Inflammatory macrophage treated with lipopolysaccharide for 1 hour (primary cell): ENCODE results near the gene SRSF12.
"Not testable (repeated sequence)": the region's sequence is repeated elsewhere in the genome, so short reads cannot be mapped to it uniquely, and the experiment has no call there.

Experiments
- DNase-seq, 2 donors: peaks; one replicate each; pipeline ENCODE4 v3.0.0-alpha.2; 2020 to 2022

SRSF12 gene

DNA sequence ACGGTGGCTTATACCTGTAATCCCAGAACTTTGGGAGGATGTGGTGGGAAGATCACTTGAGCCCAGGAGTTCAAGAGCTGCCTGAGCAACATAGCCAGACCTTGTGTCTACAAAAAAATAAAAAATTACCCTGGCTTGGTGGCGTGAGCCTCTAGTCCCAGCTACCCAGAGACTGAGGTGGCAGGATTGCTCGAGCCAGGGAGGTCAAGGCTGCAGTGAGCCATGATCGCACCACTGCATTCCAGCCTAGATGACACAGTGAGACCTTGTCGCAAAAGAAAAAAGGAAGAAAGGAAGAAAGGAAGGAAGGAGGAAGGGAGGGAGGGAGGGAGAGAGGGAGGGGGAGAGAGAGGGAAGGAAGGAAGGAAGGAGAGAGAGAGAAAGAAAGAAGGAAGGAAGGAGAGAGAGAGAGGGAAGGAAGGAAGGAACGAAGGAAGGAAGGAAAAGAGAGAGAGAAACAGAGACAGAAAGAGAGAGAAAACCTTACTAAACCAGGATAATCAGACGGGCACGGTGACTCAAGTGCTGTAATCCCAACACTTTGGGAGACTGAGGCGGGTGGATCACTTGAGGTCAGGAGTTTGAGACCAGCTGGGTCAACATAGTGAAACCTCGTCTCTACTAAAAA lies 48.2 kb downstream of the SRSF12 start:
- no peak for DNase-seq

DNA sequence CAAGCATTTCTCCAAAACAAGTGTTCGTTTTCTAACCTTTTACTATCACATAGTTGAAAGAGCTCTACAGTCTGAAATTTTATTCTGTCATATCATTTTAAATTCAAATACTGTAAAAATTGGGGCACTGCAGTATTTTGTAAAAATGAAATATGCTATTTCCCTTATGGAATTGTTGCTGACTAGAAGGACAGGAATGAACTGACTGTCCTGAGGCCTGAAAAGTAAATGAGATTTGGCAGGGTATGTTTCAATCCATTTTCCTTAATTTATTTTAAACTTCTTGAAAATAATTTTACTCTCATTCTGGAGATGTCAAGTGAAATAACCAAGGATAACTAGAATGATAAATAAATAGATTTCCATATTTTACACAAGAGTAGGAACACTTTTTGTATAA lies 49.2 kb downstream of the SRSF12 start:
- DNase-seq: no peak

DNA sequence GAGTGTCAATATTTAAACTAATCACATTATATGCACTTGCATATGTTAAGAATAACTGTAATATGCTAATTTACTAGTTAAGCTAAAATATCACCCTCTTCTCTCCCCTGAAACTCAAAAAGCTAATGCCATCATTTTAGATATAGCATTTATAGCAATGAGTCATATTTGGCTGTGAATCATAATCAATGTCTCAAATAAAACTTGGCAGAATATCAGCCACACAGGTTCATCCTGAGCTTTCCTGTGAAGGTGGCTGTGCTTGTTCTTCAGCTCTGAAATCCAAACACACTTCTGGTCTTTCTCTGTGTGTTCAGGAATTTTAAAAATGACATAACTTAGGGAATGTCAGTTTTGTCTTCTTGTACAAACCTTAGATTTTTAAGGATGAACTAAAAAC lies 50.1 kb downstream of the SRSF12 start:
- DNase-seq: no peak

DNA sequence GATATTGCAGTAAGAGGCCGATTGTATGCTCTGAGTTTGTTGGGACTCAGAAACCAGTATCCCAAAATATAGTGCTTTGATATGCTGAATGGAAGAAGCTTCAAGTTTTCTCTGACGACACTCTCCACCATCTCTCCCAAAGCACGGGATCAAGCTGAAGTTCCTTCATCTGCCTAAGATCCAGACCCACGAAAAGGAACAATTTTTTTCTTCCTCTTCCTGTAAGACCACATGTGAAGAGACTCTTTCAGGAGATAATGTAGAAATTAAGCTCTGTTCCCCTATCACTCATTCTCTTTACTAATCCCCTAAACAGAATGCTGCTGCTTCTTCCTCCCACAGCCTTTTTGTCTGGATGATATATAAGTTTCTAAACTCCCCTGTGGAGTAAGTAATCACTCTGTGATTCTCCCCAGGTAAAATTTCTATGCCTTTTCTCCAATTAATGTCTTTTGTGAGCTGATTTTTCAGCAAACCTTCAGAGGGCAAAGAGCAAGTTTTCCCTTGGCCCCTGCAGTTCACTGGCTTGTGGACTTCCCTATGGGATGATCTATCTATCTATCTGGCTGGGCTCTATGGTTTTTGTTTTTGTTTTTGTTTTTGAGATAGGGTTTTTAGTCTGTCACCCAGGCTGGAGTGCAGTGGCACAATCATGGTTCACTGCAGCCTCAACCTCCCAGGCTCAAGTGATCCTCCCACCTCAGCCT lies 50.8 kb downstream of the SRSF12 start:
- peak; percentile 60 to 82 for DNase-seq

DNA sequence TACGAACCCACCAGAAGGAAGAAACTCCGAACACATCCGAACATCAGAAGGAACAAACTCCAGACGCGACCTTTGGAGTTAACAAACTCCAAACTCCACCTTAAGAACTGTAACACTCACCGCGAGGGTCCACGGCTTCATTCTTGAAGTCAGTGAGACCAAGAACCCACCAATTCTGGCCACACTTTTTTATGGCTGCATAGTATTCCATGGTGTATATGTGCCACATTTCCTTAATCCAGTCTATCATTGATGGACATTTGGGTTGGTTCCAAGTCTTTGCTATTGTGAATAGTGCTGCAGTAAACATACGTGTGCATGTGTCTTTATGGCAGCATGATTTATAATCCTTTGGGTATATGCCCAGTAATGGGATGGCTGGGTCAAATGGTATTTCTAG lies 51.8 kb downstream of the SRSF12 start:
- DNase-seq: not testable (repeated sequence)

DNA sequence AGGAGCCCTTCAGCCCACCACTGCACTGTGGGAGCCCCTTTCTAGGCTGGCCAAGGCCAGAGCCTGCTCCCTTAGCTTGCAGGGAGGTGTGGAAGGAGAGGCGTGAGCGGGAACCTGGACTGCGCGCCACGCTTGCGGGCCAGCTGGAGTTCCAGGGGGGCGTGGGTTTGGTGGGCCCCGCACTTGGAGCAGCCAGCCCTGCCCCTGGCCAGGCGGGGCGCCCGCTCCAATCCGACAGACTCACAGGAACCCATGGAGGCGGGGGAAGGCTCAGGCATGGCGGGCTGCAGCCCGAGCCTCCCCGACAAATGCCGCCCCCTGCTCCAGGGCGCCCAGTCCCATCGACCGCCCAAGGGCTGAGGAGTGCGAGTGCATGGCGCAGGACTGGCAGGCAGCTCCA lies 52.9 kb downstream of the SRSF12 start:
- not testable (repeated sequence) for DNase-seq

DNA sequence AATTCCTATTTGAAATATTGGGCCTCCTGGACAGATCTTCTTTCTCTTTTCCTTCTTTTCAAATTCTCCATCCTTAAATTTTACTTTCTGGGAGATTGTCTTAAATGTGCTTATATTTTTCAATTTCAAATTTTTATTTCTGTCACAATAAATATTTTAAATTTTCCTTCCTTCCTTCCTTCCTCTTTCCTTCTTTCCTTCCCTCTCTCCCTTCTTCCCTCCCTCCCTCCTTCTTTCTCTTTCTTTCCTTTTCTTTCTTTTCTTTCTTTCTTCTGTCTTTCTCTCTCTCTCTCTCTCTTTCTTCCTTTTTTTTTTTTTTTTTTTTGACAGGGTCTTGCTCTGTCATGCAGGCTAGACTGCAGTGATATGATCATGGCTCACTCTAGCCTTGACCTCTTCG lies 54.0 kb downstream of the SRSF12 start:
- no peak for DNase-seq

DNA sequence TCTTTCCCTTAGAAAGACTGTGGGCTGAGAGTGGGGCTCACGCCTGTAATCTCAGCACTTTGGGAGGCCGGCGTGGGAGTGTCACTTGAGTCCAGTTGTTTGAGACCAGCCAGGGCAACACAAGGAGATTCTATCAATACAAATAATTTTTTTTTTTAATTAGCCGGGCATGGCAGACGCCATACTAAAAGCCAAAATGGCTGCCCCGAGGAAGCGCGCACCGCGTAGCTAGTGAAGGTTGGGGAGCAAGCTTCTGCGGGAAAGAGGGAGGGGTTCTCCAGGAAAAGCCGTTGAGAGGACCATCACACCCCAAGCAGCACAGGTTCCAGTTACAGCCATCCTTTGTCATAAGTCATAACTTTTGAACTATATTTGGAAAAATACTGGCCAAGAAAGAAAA lies 58.6 kb downstream of the SRSF12 start:
- no peak for DNase-seq

DNA sequence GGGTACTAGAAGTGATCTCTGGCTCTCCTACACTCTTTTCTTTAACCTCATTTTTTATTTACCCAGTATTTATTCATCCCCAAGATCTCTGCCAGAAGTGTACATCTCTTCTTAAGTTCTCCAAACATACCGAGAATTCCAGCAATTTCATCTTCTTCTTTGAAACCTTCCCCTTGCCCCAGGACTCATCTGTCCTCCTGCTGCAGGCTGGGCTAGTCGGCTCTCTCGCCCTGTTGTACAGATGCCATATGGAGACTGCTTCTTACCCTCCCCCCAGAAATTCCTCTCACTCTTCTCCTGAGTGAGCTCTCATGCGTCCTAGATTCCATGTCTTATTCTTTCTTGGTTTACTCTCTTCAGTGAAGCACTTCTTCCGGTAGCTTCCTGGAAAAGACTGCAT lies 59.2 kb downstream of the SRSF12 start:
- DNase-seq: no peak

DNA sequence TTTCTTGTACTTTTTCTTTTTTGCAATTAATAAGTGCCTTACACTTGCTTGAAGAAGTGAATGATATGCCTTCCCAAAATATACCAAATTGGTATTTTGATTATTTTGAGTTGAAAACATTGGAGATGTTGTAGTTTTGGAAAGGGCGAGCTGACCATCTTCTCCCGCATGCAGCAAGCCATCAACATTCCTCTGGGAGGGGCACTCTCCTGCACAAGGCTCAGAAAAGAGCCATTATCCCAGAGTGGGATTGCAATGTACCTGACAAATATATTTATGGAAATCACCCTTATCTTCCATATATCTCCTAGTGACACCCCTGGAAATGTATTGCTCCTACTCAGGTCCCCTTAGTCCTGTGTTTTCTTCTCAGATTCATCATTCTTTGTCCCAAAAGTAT lies 60.1 kb downstream of the SRSF12 start:
- no peak for DNase-seq

DNA sequence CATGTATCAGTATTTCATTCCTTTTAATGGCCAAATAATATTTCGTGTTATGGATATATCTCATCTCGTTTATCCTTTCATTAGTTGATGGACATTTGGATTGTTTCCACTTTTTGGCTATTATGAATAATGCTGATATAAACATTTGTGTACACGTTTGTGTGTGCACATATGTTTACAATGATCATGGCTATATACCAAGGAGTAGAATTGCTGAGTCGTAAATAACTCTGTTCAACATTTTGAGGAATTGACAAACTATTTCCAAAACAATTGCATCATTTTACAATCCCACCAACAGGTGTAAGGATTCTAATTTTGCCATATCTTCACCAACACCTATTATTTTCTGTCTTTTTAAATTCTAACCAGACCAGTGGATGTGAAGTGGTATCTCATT lies 63.7 kb downstream of the SRSF12 start:
- DNase-seq: no peak

DNA sequence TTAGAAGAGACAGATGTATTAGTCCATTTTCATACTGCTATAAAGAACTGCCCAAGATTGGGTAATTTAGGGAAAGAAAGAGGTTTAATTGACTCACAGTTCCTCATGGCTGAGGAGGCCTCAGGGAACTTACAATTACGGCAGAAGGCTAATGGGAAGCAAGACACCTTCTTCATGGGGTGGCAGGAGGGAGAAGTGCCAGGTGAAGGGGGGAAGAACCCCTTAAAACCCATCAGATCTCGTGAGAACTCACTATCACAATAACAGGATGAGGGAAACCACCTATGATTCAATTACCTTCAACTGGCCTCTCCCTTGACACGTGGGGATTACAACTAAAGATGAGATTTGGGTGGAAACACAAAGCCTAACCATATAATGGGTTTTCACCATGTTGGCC lies 66.2 kb downstream of the SRSF12 start:
- peak; percentile 52 to 75 for DNase-seq

DNA sequence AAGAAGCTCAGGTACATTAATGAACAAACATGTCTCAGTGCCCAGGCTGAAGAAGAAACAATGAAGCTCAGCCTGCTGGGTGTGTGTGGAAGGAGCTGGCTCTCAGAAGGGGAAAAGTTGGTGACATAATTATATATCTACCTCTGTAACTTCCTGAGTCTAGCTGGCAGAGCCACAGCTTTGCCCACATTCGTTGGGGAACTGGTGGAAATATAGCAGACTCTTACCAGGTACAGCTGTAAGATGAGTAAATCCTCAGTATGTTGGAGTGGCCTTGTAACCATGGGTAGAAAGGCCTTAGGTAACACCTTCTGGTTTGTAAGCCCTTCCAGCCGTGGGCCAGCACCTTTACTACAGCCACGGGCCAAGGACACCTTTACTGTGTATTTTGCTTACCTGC lies 67.2 kb downstream of the SRSF12 start:
- peak in 1 of 2 donors; percentile 25 for DNase-seq

DNA sequence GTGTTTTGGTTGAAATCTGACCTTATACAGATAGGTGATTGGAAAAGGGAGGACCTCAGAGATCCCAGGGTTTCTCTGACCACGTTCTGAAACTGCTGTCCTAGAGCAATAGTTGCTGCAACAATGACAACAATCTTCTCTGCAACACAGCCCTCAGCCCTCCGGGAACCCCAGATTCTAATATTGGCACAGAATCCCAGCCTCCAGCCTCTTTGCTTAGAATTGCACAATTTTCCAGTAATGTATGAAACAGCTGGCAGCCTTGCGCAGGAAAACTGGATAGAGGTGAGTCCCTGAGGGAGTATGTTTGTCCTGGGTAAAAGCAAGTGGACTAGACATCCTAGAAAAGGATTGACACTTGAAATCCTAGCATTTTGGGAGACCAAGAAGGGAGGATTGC lies 67.7 kb downstream of the SRSF12 start:
- DNase-seq: peak; percentile 59 to 86

DNA sequence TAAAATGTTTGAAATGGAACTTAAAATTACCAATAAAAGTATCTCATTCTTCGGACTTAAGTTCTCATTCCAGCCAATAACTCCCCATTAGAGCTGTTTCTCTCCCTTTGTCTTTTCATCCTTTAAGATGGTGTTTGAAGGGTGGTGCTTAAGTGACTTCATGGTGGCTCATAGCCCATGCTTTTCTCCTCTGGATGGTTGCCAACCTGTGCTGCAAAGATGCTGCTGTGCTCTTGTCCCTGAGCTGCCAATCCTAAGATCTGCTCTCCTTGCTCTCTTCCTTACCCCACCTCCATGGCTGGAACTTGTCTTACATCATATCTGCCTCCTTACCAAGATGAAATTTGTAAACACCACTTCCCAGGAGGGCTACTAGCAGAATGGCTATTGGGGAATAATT lies 68.9 kb downstream of the SRSF12 start:
- DNase-seq: no peak

DNA sequence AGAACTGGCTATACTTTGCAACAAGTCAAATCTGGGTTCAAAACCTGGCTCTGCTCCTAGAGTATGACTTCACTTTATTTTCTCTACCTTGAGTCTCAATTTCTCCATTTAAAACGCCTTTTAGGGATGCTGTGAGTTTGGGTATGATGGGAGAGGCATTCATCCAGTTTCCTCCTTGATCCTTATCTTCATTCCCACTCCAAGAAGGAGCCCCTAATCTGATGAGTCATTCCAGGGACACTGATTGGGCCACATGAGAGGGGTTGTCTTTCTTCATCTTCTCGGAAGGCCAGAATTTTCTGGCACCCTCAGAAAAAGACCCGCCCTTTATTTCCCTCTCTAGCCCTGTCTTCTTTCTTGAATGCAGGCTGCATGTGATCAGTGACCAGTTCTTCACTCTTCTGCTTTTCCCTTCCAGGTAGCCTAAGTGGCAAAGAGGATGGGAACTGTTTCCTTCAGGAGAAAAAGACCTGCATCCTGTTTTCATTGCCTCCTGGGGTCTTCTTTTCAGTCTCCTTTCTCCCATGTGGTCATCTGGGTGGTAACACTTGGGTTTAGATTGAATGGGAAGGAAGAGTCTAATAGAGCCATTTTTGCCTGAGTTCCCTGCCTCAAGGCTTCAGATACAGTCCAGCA lies 69.5 kb downstream of the SRSF12 start:
- no peak for DNase-seq

DNA sequence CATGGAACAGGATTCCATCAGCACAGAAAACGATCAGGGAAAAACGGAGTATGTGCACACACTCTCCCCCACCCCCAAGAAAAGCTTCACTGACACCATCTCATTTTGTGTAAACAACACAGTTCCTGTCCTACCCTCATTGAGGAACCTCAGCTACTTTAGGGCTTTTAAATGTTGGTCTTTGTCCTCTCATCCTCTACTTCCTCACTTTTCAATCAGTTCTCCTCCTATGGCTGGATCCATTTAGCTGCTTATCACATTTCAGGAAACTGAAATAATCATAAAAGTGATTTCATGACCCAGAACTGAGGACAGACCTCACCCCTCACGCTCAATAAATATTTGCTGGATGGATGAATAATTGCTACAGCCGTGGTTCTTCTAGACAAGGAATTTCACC lies 70.4 kb downstream of the SRSF12 start:
- peak in 1 of 2 donors; percentile 38 for DNase-seq
